GM20000 (cell line): ENCODE data around the gene KIF1B.
"Not testable (repeated sequence)": the region's sequence is repeated elsewhere in the genome, so short reads cannot be mapped to it uniquely, and the experiment has no call there.

Experiments
- DNase-seq: peaks from one replicate; pipeline ENCODE4 v3.0.0; 2012; ENCODE audit warnings: low spot score
- CTCF ChIP-seq: IDR thresholded peaks from 2 replicates; pipeline ENCODE4 v1.5.1; 2012; ENCODE audit warnings: mild to moderate bottlenecking, control low read depth; ENCODE audit errors: extremely low read depth, missing control alignments

KIF1B gene

GRCh38 chr1:10196976-10197375 lies 13.4 kb upstream of the KIF1B start:
- no peak for DNase-seq
- TF ChIP-seq CTCF: no peak

GRCh38 chr1:10200620-10201019 lies 9.8 kb upstream of the KIF1B start:
- DNase-seq: no peak
- no peak for TF ChIP-seq CTCF

GRCh38 chr1:10204003-10204642 lies 6.2 kb upstream of the KIF1B start:
- no peak for TF ChIP-seq CTCF
- no peak for DNase-seq

- not testable (repeated sequence) for DNase-seq
Measured at GRCh38 chr1:10205206-10205605, 5.2 kb upstream of the KIF1B start.

- no peak for DNase-seq
Measured at GRCh38 chr1:10207810-10208209, 2.6 kb upstream of the KIF1B start.

GRCh38 chr1:10208537-10208936 lies 1.8 kb upstream of the KIF1B start:
- TF ChIP-seq CTCF: no peak
- no peak for DNase-seq

More at GRCh38 chr1:10207810-10208209, 2.6 kb upstream of the KIF1B start:
- no peak for TF ChIP-seq CTCF

GRCh38 chr1:10209590-10209904 lies 823 bp upstream of the KIF1B start:
- no peak for TF ChIP-seq CTCF
- DNase-seq: no peak
